ENCODE measurements around the gene HUNK.

HUNK gene

DNA sequence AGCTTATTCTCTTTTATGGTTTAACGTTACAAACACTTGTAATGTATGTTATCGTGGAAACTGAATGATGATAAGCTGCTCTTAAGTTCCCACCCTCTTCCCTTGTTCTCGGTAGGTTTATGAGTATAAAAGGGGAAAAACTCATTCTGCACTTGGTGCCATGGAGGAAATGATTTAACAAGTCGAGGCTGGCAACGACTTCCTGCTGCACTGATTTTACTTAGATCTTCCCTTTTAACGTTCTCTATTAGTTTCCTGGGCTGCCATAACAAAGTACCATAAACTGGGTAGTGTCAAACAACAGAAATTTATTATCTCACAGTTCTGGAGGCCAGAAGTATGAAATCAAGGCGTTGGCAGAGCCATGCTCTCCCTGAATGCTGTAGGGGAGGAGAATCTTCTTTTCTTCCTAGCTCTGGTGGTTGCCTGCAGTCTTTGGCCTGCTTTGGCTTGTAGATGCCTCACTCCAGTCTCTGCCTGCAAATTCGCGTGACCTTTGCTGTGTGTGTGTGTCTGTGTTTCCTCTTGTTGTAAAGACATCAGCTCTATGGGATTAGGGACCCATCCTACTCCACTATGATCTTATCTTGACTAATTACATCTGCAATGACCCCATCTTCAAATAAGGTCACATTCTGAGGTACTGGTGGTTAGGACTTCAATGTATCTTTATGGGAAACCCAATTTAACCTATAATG, 26.3 kb downstream of the HUNK start:
- no peak for DNase-seq

- no peak for DNase-seq
Observed at GRCh38 chr21:31900121-31900895, 27.5 kb downstream of the HUNK start.

- no peak for DNase-seq
Observed at GRCh38 chr21:31901315-31901714, 28.5 kb downstream of the HUNK start.

GRCh38 chr21:31902438-31902837, 29.6 kb downstream of the HUNK start:
- no peak for DNase-seq

DNA sequence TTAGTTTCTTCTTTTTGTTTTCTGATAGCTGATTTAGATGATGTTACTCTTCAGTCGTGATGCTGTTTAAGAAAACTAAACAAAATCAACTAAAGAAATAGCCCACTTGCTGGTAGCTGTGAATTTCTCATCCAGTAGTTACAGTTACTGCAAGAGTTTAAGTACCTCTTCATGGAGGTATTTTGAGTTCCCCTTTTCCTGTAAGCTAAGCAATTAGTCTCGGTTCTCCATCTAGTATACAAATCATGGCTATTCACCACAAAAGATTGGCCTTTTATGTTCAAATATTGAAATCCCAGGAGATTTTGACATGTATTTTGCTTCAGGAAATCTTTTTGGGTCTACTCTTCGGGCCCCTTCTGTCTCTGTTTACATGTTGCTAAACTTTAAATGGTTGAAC, 31.1 kb downstream of the HUNK start:
- no peak for DNase-seq

DNA sequence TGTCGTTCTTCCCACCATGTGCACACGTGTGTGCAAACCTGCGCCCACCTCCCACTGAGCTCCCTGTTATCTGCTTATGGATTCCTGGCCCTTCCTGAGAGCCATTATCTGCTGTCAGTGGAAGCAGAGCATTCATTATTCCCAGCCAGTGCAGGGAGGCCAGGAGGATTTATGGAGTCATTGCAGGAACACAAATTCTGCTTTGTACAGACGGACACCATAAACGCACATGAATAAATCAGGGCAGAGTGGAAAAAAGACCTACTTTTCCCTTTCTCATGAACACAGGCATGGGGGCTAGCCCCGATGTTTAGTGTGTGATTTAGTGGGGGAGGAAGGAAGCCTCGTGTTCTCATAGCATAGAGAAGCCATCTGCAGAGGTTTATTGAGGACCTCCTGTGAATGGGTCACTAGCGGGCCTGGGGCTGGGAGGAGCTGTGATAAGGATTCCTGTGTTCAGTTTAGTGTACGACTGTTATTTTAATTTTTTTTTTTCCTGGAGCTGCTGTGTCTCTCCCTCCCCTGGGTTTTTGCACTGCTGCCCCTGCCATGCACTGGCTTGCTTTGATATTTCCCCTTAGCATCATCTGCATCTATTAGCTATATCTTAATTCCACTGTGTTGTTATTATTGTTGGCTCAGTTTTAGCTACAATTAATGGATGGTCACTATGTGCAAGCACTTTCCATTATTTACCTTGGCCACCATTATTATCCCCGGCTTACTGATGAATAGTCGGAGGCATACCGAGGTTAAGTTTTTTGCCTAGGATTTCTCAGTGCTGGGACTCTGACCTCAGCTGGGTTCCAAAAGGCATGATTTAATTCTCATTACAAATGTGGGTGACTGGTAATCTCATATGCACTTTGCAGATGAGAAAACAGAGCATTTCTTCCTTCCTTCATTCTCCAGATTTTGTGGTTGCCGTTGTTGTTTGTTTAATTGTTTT, 33.0 kb downstream of the HUNK start:
- DNase-seq = no peak

- DNase-seq = no peak
Observed at GRCh38 chr21:31908106-31909031, 35.5 kb downstream of the HUNK start.

DNA sequence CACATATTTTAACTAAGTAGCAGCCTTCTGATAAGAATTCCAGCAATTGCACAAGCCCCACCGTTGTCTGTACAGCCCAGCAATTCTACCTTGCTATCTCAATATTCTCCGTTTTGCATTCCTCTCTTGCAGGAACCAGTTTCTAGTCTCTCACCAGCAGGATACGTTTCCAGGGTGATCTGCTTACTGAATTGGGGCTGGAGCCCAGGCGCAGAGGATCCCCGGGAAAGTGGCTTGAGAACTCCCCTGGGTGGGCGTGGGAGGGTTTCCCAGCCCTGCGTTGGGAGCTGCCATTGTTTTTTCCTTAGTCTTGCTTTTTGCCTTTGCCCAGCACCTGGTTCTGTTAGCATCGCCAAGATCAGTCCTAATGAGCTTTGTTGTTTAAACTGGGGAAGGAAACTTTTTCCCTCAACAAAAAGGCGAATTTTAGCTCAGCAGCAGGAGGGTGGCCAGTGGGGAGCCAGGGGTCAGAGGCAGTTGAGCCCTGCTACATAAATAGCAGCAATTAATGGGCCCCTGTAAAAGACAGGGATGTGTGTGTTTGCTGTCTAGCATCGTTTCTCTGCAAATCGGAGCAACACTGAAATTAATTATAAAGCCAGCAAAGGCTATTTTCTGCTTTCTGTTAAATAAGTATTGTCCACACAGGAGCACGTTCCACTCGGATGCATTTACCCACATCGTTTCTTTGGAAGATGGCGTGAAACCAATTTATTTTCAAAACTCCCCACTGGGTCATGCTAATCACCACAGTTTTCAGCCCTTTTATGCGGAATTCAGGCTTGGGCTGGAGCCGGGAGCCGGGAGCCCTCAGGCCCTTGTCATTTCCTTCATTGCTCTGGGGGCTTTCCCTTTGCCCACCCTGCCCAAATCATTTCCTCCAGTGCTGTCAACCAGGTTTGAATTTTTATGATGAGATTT, 36.6 kb downstream of the HUNK start:
- DNase-seq = no peak

DNA sequence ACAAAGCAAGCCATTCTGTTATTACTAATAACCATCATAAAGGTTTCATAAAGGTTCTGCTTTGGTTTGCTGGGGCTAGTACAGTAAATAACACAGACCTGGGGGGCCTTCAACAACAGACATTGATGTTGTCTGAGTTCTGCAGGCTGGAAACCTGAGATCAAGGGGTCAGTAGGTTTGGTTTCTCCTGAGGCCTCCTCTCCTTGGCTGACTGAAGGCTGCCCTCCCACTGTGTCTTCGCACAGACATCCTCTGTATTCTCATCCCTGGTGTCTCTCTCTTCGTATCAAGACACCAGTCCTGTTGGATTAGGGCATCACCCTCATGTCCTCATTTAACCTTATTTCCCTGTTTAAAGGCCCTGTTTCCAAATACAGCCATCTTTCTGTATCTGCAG, 37.3 kb downstream of the HUNK start:
- no peak for DNase-seq

- DNase-seq = no peak
Observed at GRCh38 chr21:31911138-31911907, 38.5 kb downstream of the HUNK start.

GRCh38 chr21:31912501-31912900, 39.7 kb downstream of the HUNK start:
- DNase-seq = no peak

GRCh38 chr21:31913182-31913608, 40.4 kb downstream of the HUNK start:
- no peak for DNase-seq

- DNase-seq = no peak
Observed at GRCh38 chr21:31914472-31914871, 41.7 kb downstream of the HUNK start.

DNA sequence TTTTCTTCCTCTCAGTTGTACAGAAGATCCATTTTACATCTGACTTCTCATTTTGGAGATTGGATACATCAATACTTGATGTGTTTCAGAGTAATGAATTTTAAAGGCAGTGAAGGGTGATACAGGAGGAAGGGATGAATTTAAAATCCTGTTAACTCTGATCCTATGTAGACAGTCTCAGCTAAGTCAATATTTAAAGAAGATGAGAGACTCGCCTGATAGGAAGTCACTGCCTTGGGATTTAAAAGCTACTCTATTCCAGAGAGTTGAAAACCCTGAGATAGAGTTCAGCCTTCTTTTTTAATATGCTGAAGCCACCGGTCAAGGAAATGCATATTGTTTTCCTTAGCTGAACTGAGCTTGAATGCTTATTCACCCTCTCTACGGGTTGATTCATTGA, 42.7 kb downstream of the HUNK start:
- DNase-seq = no peak

DNA sequence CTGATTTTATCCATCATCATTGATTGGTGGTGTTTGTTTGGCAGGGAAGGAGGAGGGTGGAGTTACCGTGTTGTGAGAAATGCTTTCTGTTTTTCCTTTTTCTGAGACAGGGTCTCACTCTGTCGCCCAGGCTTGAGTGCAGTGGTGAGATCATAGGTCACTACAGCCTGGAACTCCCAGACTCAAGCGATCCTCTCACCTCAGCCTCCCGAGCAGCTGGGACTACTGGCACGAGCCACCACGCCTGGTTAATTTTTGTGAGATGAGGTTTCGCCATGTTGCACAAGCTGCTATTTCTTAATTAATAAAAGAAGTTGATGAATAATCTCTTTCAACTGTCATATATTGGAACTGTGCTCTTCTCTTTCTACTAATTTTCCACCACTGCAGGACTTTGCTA, 44.3 kb downstream of the HUNK start:
- no peak for DNase-seq

DNA sequence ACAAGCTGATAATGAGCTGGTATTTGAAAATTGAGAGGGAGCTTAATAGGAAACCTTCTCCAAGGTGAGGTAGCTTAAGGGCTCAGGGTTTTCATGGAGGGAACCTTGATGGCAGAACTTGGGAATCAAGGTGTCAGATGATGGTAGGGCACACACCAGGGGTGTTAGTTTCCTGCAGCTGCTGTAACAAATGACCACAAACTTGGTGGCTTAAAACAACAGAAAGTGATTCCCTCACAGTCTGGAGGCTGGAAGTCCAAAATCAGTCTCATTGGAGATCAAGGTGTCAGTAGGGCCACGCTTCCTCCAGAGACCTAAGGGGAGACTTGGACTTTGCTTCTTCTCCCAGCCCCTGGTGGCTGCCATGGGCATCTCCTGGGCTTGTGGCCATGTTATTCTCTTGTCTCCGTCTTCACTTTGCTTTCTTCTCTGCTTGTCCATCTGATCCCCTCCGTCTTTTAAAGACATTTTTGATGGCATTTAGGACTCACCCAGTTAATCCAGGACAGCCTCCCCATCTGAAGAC, 45.5 kb downstream of the HUNK start:
- no peak for DNase-seq

DNA sequence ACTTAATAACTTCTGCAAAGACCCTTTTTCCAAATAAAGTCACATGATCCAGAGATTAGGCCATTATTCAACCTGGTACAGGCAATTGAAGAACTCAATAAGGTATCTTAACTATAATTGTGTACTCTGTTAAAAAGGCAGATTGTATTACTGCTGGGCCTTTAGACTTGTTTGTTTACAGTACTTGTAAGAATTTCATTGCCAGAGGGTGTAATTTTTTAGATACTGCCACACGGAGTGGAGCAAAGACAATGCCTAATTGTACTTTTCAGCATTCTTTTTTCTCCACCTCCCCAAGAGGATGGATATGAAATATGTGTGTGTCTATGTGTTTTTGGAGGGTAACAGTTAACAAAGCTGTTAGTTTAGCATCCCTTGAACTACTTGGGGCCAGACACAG, 47.5 kb downstream of the HUNK start:
- no peak for DNase-seq

- no peak for DNase-seq
Observed at GRCh38 chr21:31921079-31921478, 48.3 kb downstream of the HUNK start.

DNA sequence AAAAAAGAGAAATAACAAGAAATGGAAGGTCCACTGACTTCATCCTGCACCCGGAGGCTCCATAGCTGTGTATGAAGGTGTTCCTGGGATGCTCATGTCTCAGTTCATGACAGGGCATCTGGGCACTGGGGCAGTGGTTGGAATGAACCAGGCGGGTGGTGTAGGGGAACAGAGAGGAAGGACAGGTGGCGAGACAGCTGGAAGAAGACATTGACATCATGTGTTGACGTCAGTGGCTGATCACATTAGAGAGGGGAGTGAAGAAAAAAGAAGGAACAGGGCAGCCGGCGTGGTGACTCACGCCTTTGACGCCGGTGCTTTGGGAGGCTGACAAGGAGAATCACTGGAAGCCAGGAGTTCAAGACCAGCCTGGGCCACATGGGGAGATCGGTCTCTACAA, 50.1 kb downstream of the HUNK start:
- no peak for DNase-seq

- DNase-seq = no peak
Observed at GRCh38 chr21:31923756-31924155, 50.9 kb downstream of the HUNK start.

Measured in left hindlimb (tissue), 1 donor.